SK-N-MC (cell line): ENCODE measurements around the gene KCNG2.
"Not testable (repeated sequence)": the region's sequence is repeated elsewhere in the genome, so short reads cannot be mapped to it uniquely, and the experiment has no call there.

Experiments used
- DNase-seq: peaks from one replicate; pipeline ENCODE4 v3.0.0-alpha.2; 2011; ENCODE audit warnings: low read depth, low spot score
- H3K27ac ChIP-seq: fragments of 200-600 bp; sonication (generic); 2 replicates; pipeline ENCODE4 v1.5.1; 2016; ENCODE audit warnings: mixed run types
- H3K36me3 ChIP-seq: fragments of 200-600 bp; sonication (generic); 2 replicates; pipeline ENCODE4 v1.6.1; 2017; ENCODE audit warnings: antibody characterized with exemption, low read length, mixed read lengths; ENCODE audit not compliant: insufficient read depth
- H3K4me3 ChIP-seq: fragments of 200-600 bp; sonication (generic); 2 replicates; pipeline ENCODE4 v1.5.1; 2016
- H3K9ac ChIP-seq: fragments of 200-600 bp; sonication (generic); 2 replicates; pipeline ENCODE4 v1.8.0; 2017; ENCODE audit warnings: mixed run types, mixed read lengths; ENCODE audit not compliant: insufficient read length
- H3K9me3 ChIP-seq: fragments of 200-600 bp; sonication (generic); 2 replicates; pipeline ENCODE4 v1.6.1; 2017; ENCODE audit warnings: low read depth, mild to moderate bottlenecking, antibody characterized with exemption, low read length, moderate library complexity, mixed read lengths
- EZH2 ChIP-seq: fragments of 200-600 bp; sonication (generic); IDR thresholded peaks from one replicate; pipeline ENCODE4 v1.6.1; 2017; ENCODE audit warnings: antibody characterized with exemption
- FOXP2 ChIP-seq: optimal IDR thresholded peaks from 2 replicates; pipeline ENCODE3; 2011; ENCODE audit warnings: mild to moderate bottlenecking, moderate library complexity; ENCODE audit not compliant: insufficient read depth; ENCODE audit errors: extremely low read length, control extremely low read depth
- POLR2AphosphoS5 ChIP-seq: IDR thresholded peaks from 2 replicates; pipeline ENCODE4 v1.6.1; 2012; ENCODE audit warnings: mild to moderate bottlenecking, low read depth, low read length, borderline replicate concordance

The KCNG2 gene

GRCh38 chr18:79863161-79864005 is 65.6 kb downstream of the KCNG2 start:
- Histone ChIP-seq H3K9me3 (no peaks in the 10 kb centered on the region), H3K36me3 (no peaks in the 10 kb centered on the region), H3K4me3 (no peak overlapping the region), H3K27ac (no peak overlapping the region), H3K9ac (no peak overlapping the region)
- TF ChIP-seq POLR2AphosphoS5 = no peak
- no peak for TF ChIP-seq FOXP2
- no peak for TF ChIP-seq EZH2
- DNase-seq = no peak

GRCh38 chr18:79864006-79864725 is 66.4 kb downstream of the KCNG2 start:
- no peak overlapping the region for H3K27ac ChIP-seq
- H3K9ac ChIP-seq = no peak overlapping the region
- H3K4me3 ChIP-seq = no peak overlapping the region
- TF ChIP-seq EZH2 (no peak), POLR2AphosphoS5 (no peak)
- no peaks in the 10 kb centered on the region for H3K9me3 ChIP-seq
- no peak for DNase-seq
- H3K36me3 ChIP-seq = no peaks in the 10 kb centered on the region

- H3K27ac ChIP-seq, H3K9me3 ChIP-seq, H3K36me3 ChIP-seq, DNase-seq, H3K4me3 ChIP-seq, H3K9ac ChIP-seq: not testable (repeated sequence)
Observed at GRCh38 chr18:79864955-79865354, 67.2 kb downstream of the KCNG2 start.

GRCh38 chr18:79865951-79866350 is 68.2 kb downstream of the KCNG2 start:
- not testable (repeated sequence) for H3K9me3 ChIP-seq, H3K4me3 ChIP-seq, DNase-seq, H3K27ac ChIP-seq, H3K36me3 ChIP-seq, H3K9ac ChIP-seq

GRCh38 chr18:79866889-79867574 is 69.3 kb downstream of the KCNG2 start:
- H3K27ac ChIP-seq = no peak overlapping the region
- no peaks in the 10 kb centered on the region for H3K9me3 ChIP-seq
- no peak for DNase-seq
- H3K9ac ChIP-seq = no peak overlapping the region
- no peaks in the 10 kb centered on the region for H3K36me3 ChIP-seq
- TF ChIP-seq POLR2AphosphoS5 (no peak), EZH2 (no peak), FOXP2 (no peak)
- no peak overlapping the region for H3K4me3 ChIP-seq

GRCh38 chr18:79867666-79868065 is 69.9 kb downstream of the KCNG2 start:
- TF ChIP-seq POLR2AphosphoS5 (no peak), EZH2 (no peak), FOXP2 (no peak)
- DNase-seq = no peak
- Histone ChIP-seq H3K9me3 (no peaks in the 10 kb centered on the region), H3K4me3 (no peak overlapping the region), H3K36me3 (no peaks in the 10 kb centered on the region), H3K27ac (no peak overlapping the region), H3K9ac (no peak overlapping the region)

- H3K9me3 ChIP-seq = no peaks in the 10 kb centered on the region
- no peak overlapping the region for H3K27ac ChIP-seq
- TF ChIP-seq POLR2AphosphoS5 = no peak
- no peak for TF ChIP-seq EZH2
- no peak for TF ChIP-seq FOXP2
- no peak overlapping the region for H3K4me3 ChIP-seq
- H3K9ac ChIP-seq = no peak overlapping the region
- H3K36me3 ChIP-seq = no peaks in the 10 kb centered on the region
- no peak for DNase-seq
Observed at GRCh38 chr18:79868168-79868784, 70.5 kb downstream of the KCNG2 start.

GRCh38 chr18:79868811-79869541 is 71.2 kb downstream of the KCNG2 start:
- TF ChIP-seq POLR2AphosphoS5 = no peak
- no peak for TF ChIP-seq FOXP2
- TF ChIP-seq EZH2 = no peak
- Histone ChIP-seq H3K9me3 (no peaks in the 10 kb centered on the region), H3K9ac (no peak overlapping the region), H3K27ac (no peak overlapping the region), H3K36me3 (no peaks in the 10 kb centered on the region), H3K4me3 (no peak overlapping the region)
- no peak for DNase-seq
